Esophagus muscularis mucosa (tissue), 3 donors: ENCODE data around the gene UGGT1.

ENCODE experiments used
- POLR2A ChIP-seq: fragments of 450-650 bp; IDR thresholded peaks from one replicate; pipeline ENCODE4 v1.6.1; 2017; ENCODE audit warnings: antibody characterized with exemption, moderate library complexity, mild to moderate bottlenecking, low read depth
- TF ChIP-seq, protein P1 (sequence below), 3 experiments: fragments of 200-600 bp in 2 of 3; fragments of 450-650 bp in 1 of 3; sonication (generic) in 2 of 3; IDR thresholded peaks; one replicate each; pipeline ENCODE4 v1.5.1; 2017 to 2019; ENCODE audit warnings: antibody characterized with exemption in 3 of 3, mild to moderate bottlenecking in 2 of 3, moderate library complexity in 1 of 3

DNA sequence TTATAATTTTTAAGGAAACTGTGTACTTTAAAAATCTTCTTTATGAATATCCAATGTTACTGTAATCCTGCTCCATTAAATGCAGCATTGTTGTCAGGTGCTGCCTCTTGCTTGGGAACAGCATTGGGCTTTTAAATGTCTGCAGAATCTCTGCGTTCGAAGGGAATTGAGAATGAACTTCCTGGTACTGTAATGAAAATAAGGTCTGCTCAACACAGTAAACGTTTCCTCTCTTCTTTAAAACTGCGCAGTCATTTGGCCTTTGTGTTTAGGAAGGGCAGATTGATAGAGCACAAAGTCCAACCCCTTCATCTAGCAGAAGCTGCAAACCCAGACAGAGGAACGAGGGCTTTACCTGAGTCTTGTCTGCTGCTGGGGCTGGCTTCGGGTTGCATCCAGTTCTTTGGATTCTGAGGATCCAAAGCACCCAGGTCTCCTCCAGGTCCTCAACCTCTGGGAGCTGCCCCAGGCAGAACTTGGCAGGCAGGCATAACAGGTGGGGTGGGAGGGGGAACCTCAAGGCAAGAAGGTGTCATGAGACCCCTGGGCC lies 104.5 kb downstream of the UGGT1 start:
- TF ChIP-seq POLR2A: no peak
- TF ChIP-seq, protein P1, sequence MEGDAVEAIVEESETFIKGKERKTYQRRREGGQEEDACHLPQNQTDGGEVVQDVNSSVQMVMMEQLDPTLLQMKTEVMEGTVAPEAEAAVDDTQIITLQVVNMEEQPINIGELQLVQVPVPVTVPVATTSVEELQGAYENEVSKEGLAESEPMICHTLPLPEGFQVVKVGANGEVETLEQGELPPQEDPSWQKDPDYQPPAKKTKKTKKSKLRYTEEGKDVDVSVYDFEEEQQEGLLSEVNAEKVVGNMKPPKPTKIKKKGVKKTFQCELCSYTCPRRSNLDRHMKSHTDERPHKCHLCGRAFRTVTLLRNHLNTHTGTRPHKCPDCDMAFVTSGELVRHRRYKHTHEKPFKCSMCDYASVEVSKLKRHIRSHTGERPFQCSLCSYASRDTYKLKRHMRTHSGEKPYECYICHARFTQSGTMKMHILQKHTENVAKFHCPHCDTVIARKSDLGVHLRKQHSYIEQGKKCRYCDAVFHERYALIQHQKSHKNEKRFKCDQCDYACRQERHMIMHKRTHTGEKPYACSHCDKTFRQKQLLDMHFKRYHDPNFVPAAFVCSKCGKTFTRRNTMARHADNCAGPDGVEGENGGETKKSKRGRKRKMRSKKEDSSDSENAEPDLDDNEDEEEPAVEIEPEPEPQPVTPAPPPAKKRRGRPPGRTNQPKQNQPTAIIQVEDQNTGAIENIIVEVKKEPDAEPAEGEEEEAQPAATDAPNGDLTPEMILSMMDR (IDR thresholded peaks at IDR 0.05): no peak
